Measurements from ENCODE around the gene PGBD4.

GRCh38 chr15:34119291-34119690, 17.4 kb downstream of the PGBD4 start:
- TF ChIP-seq CTCF (conservative IDR thresholded peaks at IDR 0.05; ENCODE audit: low read length), result no peak
- TF ChIP-seq EZH2phosphoT487 (IDR thresholded peaks at IDR 0.05; ENCODE audit: borderline replicate concordance, low read depth, low read length), result no peak
